GM18861 (cell line): ENCODE data around the gene DST.

Source experiments
- ATAC-seq: cut with Tn5 transposase; IDR thresholded peaks from one replicate; pipeline ENCODE4 v1.9.1; 2021; ENCODE audit not compliant: unreplicated experiment

The DST gene

GRCh38 chr6:56440551-56440981 lies 202.1 kb downstream of the DST start:
- ATAC-seq = no peak

GRCh38 chr6:56437171-56437900 lies 205.4 kb downstream of the DST start:
- ATAC-seq = no peak

- no peak for ATAC-seq
Observed at GRCh38 chr6:56435754-56436153, 206.9 kb downstream of the DST start.

GRCh38 chr6:56435326-56435725 lies 207.4 kb downstream of the DST start:
- no peak for ATAC-seq

- no peak for ATAC-seq
Observed at GRCh38 chr6:56434606-56435005, 208.1 kb downstream of the DST start.

- ATAC-seq = no peak
Observed at GRCh38 chr6:56433119-56433518, 209.6 kb downstream of the DST start.

- no peak for ATAC-seq
Observed at GRCh38 chr6:56432194-56432593, 210.5 kb downstream of the DST start.

GRCh38 chr6:56430629-56431600 lies 211.8 kb downstream of the DST start:
- ATAC-seq = no peak

- no peak for ATAC-seq
Observed at GRCh38 chr6:56424542-56425083, 218.1 kb downstream of the DST start.

- ATAC-seq = no peak
Observed at GRCh38 chr6:56424064-56424463, 218.6 kb downstream of the DST start.

- ATAC-seq = no peak
Observed at GRCh38 chr6:56420296-56420695, 222.4 kb downstream of the DST start.

- no peak for ATAC-seq
Observed at GRCh38 chr6:56419191-56419590, 223.5 kb downstream of the DST start.

GRCh38 chr6:56417823-56418222 lies 224.9 kb downstream of the DST start:
- ATAC-seq = no peak

GRCh38 chr6:56416247-56416646 lies 226.4 kb downstream of the DST start:
- no peak for ATAC-seq

GRCh38 chr6:56408976-56409375 lies 233.7 kb downstream of the DST start:
- no peak for ATAC-seq
